NCI-H226 (cell line): ENCODE measurements around the gene PHLDB2.
"Not testable (repeated sequence)": the region's sequence is repeated elsewhere in the genome, so short reads cannot be mapped to it uniquely, and the experiment has no call there.

ENCODE experiments used
- DNase-seq: peaks from one replicate; pipeline ENCODE4 v3.0.0-alpha.2; 2015

The PHLDB2 gene

GRCh38 chr3:111859061-111859973, at the start of gene PHLDB2:
TSS of gene PHLDB2 (plus strand) at chr3:111859265. CDS start at chr3:111884078, 24,813 bp downstream.
- peak; percentile 88 for DNase-seq

- DNase-seq, result peak; percentile 77
These were observed 48.2 kb upstream of the PHLDB2 start for GRCh38 chr3:111810909-111811308.

GRCh38 chr3:111811811-111812210, 47.3 kb upstream of the PHLDB2 start:
- no peak for DNase-seq

- DNase-seq, result no peak
These were observed 46.4 kb upstream of the PHLDB2 start for GRCh38 chr3:111812701-111813100.

GRCh38 chr3:111813441-111813840, 45.6 kb upstream of the PHLDB2 start:
- no peak for DNase-seq

- DNase-seq, result no peak
These were observed 45.1 kb upstream of the PHLDB2 start for GRCh38 chr3:111813979-111814378.

GRCh38 chr3:111816771-111817170, 42.3 kb upstream of the PHLDB2 start:
- DNase-seq, result not testable (repeated sequence)

- DNase-seq, result no peak
These were observed 39.1 kb upstream of the PHLDB2 start for GRCh38 chr3:111819927-111820326.

GRCh38 chr3:111820651-111821050, 38.4 kb upstream of the PHLDB2 start:
- DNase-seq, result no peak

- DNase-seq, result no peak
These were observed 37.2 kb upstream of the PHLDB2 start for GRCh38 chr3:111821891-111822290.

- no peak for DNase-seq
These were observed 36.3 kb upstream of the PHLDB2 start for GRCh38 chr3:111822804-111823203.

GRCh38 chr3:111823341-111823855, 35.7 kb upstream of the PHLDB2 start:
- DNase-seq, result no peak

GRCh38 chr3:111824351-111824750, 34.7 kb upstream of the PHLDB2 start:
- no peak for DNase-seq

GRCh38 chr3:111827871-111828270, 31.2 kb upstream of the PHLDB2 start:
- no peak for DNase-seq

GRCh38 chr3:111828530-111828929, 30.5 kb upstream of the PHLDB2 start:
- no peak for DNase-seq

- peak; percentile 33 for DNase-seq
These were observed 30.0 kb upstream of the PHLDB2 start for GRCh38 chr3:111829023-111829422.

- DNase-seq, result peak; percentile 45
These were observed 27.2 kb upstream of the PHLDB2 start for GRCh38 chr3:111831840-111832239.

GRCh38 chr3:111837112-111837511, 22.0 kb upstream of the PHLDB2 start:
- no peak for DNase-seq

- no peak for DNase-seq
These were observed 20.9 kb upstream of the PHLDB2 start for GRCh38 chr3:111838133-111838532.

GRCh38 chr3:111846039-111846438, 13.0 kb upstream of the PHLDB2 start:
- no peak for DNase-seq

- peak; percentile 89 for DNase-seq
These were observed 12.3 kb upstream of the PHLDB2 start for GRCh38 chr3:111846717-111847116.

- no peak for DNase-seq
These were observed 10.8 kb upstream of the PHLDB2 start for GRCh38 chr3:111848283-111848682.

- DNase-seq, result no peak
These were observed 10.3 kb upstream of the PHLDB2 start for GRCh38 chr3:111848778-111849177.

GRCh38 chr3:111850537-111850936, 8.5 kb upstream of the PHLDB2 start:
- DNase-seq, result no peak
